Tibial artery (tissue), 4 donors: ENCODE measurements around the gene MTHFD1L.

ENCODE experiments used
- DNase-seq, 2 donors: peaks; one replicate each; pipeline ENCODE4 v3.0.0-alpha.2; 2019
- H3K27ac ChIP-seq, 2 donors: fragments of 200-600 bp; sonication (generic) in 1 of 2; 1 replicate in 1 of 2; 2 replicates in 1 of 2; pipeline ENCODE4 v1.5.1; 2018 to 2019; ENCODE audit warnings: mild to moderate bottlenecking in 1 of 2
- H3K27me3 ChIP-seq, 2 donors: fragments of 200-600 bp; sonication (generic) in 1 of 2; one replicate each; pipeline versions ENCODE4 v1.5.1 to v1.6.0; 2016 to 2019
- H3K36me3 ChIP-seq, 3 donors: fragments of 200-600 bp; sonication (generic) in 2 of 3; one replicate each; pipeline ENCODE4 v1.5.1; 2016 to 2019; ENCODE audit warnings: mild to moderate bottlenecking in 2 of 3
- H3K4me1 ChIP-seq, 4 donors: fragments of 200-600 bp; sonication (generic) in 2 of 4; 1 replicate in 3 of 4; 2 replicates in 1 of 4; pipeline ENCODE4 v1.5.1; 2016 to 2019
- H3K4me3 ChIP-seq, 2 donors: fragments of 200-600 bp; sonication (generic) in 1 of 2; 1 replicate in 1 of 2; 2 replicates in 1 of 2; pipeline ENCODE4 v1.5.1; 2018 to 2019; ENCODE audit warnings: mild to moderate bottlenecking in 2 of 2
- H3K9me3 ChIP-seq, 3 donors: fragments of 200-600 bp; sonication (generic) in 1 of 3; one replicate each; pipeline ENCODE4 v1.5.1; 2016 to 2019
- CTCF ChIP-seq, 2 experiments: fragments of 200-600 bp in 1 of 2; fragments of 450-650 bp in 1 of 2; IDR thresholded peaks; one replicate each; pipeline ENCODE4 v1.5.1; 2017 to 2019; ENCODE audit warnings: antibody characterized with exemption in 2 of 2, mild to moderate bottlenecking in 1 of 2, moderate library complexity in 1 of 2
- intact Hi-C: fragments of 100-400 bp; cut with DNase I; formaldehyde crosslinking; loops from one replicate; pipeline ENCODE4 v1.15.0; 2023; ENCODE audit warnings: low total_unique reads

Gene MTHFD1L

GRCh38 chr6:150914372-150914771 lies 48.9 kb downstream of the MTHFD1L start:
- no peaks in the 10 kb centered on the region for H3K27me3 ChIP-seq
- peak overlapping the region in 1 of 2 donors; percentile 54 for H3K27ac ChIP-seq
- peaks cover 13 to 16% (median 15%) of the 10 kb centered on the region in 3 donors for H3K36me3 ChIP-seq
- H3K9me3 ChIP-seq: no peaks in the 10 kb centered on the region
- no peak for TF ChIP-seq CTCF (IDR thresholded peaks at IDR 0.05)
- no peak overlapping the region for H3K4me3 ChIP-seq
- H3K4me1 ChIP-seq: peaks cover 0 to 13% (median 7%) of the 10 kb centered on the region in 4 donors
- intact Hi-C loops: no loop called here
- no peak for DNase-seq

- no peaks in the 10 kb centered on the region for H3K9me3 ChIP-seq
- H3K27ac ChIP-seq: peak overlapping the region; percentile 54 to 59
- peaks cover 0 to 13% (median 7%) of the 10 kb centered on the region in 4 donors for H3K4me1 ChIP-seq
- peaks cover 22 to 24% (median 24%) of the 10 kb centered on the region in 3 donors for H3K36me3 ChIP-seq
- intact Hi-C loops: no loop called here
- no peak overlapping the region for H3K4me3 ChIP-seq
- no peak for TF ChIP-seq CTCF (IDR thresholded peaks at IDR 0.05)
- DNase-seq: no peak
- H3K27me3 ChIP-seq: no peaks in the 10 kb centered on the region
Observed at GRCh38 chr6:150915131-150915879, 49.8 kb downstream of the MTHFD1L start.

GRCh38 chr6:150915880-150916265 lies 50.4 kb downstream of the MTHFD1L start:
- intact Hi-C loops: no loop called here
- Histone ChIP-seq H3K4me3 (no peak overlapping the region), H3K27ac (peak overlapping the region; percentile 54 to 59)

GRCh38 chr6:150919938-150920337 lies 54.4 kb downstream of the MTHFD1L start:
- Histone ChIP-seq H3K4me3 (no peak overlapping the region), H3K36me3 (peaks cover 20 to 22% (median 20%) of the 10 kb centered on the region in 3 donors), H3K27me3 (no peaks in the 10 kb centered on the region), H3K9me3 (no peaks in the 10 kb centered on the region), H3K4me1 (peaks cover 0 to 23% (median 8%) of the 10 kb centered on the region in 4 donors), H3K27ac (no peak overlapping the region)
- no peak for TF ChIP-seq CTCF (IDR thresholded peaks at IDR 0.05)
- no peak for DNase-seq
- intact Hi-C loops: no loop called here

More at GRCh38 chr6:150915880-150916265, 50.4 kb downstream of the MTHFD1L start:
- peaks cover 22 to 25% (median 24%) of the 10 kb centered on the region in 3 donors for H3K36me3 ChIP-seq
- no peaks in the 10 kb centered on the region for H3K9me3 ChIP-seq
- H3K4me1 ChIP-seq: peaks cover 0 to 13% (median 7%) of the 10 kb centered on the region in 4 donors
- no peak for TF ChIP-seq CTCF (IDR thresholded peaks at IDR 0.05)
- DNase-seq: no peak
- H3K27me3 ChIP-seq: no peaks in the 10 kb centered on the region

- intact Hi-C loops: no loop called here
- no peak overlapping the region for H3K4me3 ChIP-seq
- no peak overlapping the region for H3K27ac ChIP-seq
- no peaks in the 10 kb centered on the region for H3K9me3 ChIP-seq
- TF ChIP-seq CTCF (IDR thresholded peaks at IDR 0.05): no peak
- DNase-seq: no peak
- no peaks in the 10 kb centered on the region for H3K27me3 ChIP-seq
- peaks cover 20 to 22% (median 20%) of the 10 kb centered on the region in 3 donors for H3K36me3 ChIP-seq
- peaks cover 0 to 26% (median 1%) of the 10 kb centered on the region in 4 donors for H3K4me1 ChIP-seq
Observed at GRCh38 chr6:150922137-150922536, 56.6 kb downstream of the MTHFD1L start.
